EH (cell line): Measurements from ENCODE around the gene SH3RF3.

ENCODE experiments used
- DNase-seq: peaks from one replicate; pipeline ENCODE4 v3.0.0-alpha.2; 2015; ENCODE audit warnings: low read depth

SH3RF3 gene

GRCh38 chr2:109184368-109184767 lies 55.4 kb downstream of the SH3RF3 start:
- no peak for DNase-seq

- DNase-seq: peak; percentile 93
These were observed 56.3 kb downstream of the SH3RF3 start for GRCh38 chr2:109185338-109185737.

DNA sequence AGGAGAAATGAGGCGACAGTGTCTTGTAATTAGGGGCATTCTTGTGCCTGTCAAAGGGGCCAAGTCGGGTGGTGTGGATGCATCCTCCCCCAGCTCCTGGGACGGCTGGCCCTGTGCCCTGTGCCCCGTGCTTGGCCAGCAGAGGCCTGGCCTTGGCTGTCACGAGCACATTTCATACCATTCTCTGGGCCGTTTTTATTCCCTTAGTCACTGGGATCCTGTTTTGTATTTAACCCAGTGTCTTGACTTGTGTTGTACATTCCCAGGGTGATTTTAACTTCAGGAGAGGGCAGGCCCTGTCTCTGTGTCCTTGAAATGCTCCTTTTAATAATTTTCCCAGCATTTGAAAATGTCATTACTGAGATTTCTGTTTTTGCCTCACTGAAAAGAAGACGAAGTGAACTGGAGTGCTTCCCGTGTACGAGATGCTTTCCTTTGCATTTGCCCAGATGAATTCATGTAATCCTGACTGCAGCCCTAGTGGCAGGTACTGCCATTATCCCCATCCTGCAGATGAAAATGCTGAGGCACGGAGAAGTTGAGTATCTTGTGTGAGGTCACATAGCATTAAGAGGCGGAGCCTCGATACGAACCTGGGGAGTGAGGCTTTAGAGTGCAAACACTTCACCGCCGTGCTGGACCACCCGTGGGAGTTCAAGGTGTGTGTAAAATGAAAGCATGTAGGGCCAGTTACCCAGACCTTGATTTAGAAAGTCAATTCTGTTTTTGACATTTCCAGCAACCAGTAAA lies 57.0 kb downstream of the SH3RF3 start:
- peak; percentile 94 for DNase-seq

DNA sequence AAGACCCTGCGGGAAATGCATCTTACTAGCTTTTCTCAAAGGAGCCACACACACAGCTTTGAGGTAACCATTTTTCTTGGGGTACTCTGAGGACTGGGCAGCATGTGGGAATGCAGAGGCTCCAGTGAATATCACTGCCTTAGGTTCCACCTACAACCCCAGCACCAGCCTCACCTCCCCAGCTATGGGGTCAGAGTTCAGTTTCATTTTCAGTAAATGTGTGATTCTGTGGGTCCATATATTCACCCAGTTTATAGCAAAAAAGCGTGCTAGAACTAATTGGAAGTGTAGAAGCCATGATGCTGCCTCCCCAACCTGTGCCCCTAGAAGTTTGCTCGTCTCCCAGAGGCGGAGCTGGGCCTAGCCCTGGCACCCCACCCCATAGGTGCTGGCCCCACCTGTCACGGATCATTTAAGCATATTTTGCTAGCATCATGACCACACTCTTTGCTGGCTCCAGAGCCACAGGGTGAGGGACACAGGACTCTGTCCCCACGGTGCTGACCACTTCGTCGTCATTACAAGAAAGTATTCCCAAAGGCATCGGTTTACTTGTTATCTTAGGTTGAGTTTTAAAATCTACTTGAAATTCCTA lies 57.7 kb downstream of the SH3RF3 start:
- no peak for DNase-seq

DNA sequence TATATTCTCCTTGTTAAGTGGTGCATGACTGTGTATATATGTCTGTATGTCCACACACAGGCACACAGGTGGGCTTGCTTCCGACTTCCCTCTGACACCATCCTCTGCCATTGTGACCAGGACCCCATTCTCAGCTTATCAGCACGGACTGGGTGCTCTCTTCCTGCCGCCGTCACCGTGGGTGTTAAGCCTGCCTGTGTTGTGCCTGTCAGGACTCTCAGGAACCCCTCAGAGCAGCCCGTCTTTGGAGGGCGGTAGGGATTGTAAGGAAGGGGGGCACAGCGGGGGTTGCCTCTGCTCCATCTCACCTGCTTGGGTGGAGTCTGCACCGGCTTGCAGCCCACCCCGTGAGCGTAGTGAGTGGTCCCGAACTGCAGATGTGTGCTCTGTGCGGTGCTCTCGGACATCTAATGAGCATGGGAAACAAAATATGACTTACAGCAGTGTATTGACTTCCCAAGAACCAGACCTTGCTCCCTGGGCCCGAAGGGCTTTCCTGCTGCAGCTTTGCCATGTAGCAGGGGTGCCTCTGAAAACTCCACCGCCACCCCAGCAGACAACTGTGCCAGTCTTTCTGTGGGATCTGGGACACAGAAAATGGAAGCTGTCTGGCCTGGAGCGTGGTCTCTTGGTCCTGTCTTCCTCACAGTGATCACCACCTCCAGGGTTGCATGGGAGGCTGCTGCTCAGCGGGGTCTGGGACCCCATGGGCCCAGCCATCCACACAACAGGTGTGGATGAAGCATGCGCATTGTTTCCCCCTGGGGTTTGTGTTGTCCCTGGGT lies 58.9 kb downstream of the SH3RF3 start:
- DNase-seq: no peak

DNA sequence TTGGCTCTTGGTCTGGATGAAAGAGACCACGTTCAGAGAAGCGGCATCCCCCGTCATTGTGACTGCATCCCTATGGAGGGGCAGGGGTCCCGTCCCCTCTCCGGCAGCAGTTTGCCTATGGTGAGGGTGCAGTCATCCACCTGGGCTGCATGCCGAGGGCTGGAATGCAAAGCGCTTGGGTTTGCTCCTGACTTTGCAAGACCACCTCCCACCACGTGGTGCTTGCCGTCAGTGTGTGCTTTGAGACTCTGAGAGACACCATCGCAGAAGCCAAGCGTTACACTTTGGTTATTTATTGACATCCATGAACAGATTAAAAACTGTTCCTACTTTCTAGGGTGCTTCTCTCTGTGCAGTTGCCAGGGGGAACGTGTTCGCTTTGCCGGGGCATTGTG lies 59.5 kb downstream of the SH3RF3 start:
- no peak for DNase-seq

DNA sequence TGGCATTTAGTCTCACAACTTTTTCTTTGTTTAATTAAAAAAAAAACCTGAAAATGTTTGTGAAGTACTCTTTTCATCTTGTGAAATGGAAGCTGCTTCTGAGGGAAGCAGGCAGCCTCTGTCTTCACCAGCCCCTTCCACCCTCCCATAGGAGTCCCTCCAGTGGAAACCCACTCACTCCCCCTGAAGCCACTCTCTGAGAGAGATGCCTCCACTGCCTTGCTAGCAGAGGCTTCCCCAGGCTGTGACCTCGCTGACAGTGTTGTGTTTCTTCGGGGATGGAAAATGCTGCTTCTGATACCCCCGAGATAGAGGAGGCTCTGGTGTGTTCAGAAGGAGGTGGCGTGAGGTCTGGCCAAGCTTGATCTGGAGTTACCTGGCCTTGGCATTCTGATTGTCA lies 59.9 kb downstream of the SH3RF3 start:
- DNase-seq: no peak

DNA sequence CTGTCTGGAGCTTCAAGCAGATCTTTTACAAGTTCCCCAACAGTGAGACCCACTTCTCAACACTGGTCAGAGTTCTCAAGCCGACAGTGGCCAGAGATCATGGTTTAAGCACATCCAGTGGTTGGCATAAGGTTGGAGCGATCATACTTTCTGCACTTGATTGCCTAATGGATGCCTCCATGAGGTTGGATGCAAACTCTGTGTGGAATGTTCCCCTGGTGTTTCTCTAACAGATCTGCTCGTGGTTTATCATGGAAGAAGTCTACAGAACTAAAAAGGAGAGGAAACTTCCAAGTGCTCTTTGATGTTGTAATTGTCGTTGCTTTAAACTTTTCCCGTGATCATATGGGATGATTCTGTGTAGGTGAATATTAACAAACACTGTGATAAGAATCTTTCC lies 60.7 kb downstream of the SH3RF3 start:
- no peak for DNase-seq

GRCh38 chr2:109193807-109194619 lies 65.0 kb downstream of the SH3RF3 start:
- no peak for DNase-seq

DNA sequence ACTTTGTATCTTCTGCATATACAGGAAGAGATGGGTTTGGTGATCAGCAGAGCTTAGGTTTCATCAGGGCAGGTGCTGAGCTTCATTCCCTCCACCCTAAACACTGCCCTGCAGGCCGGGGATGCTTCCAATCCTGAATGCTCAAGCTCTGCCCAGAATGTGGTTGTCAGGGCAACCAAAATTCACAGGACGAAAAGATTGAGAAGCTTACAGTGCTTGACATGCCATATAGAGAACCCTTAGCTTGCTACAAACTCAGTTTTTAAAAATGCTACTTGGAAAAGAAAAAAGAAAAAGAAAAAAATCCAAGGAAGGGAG lies 65.6 kb downstream of the SH3RF3 start:
- DNase-seq: no peak

- no peak for DNase-seq
These were observed 66.4 kb downstream of the SH3RF3 start for GRCh38 chr2:109195193-109196045.

DNA sequence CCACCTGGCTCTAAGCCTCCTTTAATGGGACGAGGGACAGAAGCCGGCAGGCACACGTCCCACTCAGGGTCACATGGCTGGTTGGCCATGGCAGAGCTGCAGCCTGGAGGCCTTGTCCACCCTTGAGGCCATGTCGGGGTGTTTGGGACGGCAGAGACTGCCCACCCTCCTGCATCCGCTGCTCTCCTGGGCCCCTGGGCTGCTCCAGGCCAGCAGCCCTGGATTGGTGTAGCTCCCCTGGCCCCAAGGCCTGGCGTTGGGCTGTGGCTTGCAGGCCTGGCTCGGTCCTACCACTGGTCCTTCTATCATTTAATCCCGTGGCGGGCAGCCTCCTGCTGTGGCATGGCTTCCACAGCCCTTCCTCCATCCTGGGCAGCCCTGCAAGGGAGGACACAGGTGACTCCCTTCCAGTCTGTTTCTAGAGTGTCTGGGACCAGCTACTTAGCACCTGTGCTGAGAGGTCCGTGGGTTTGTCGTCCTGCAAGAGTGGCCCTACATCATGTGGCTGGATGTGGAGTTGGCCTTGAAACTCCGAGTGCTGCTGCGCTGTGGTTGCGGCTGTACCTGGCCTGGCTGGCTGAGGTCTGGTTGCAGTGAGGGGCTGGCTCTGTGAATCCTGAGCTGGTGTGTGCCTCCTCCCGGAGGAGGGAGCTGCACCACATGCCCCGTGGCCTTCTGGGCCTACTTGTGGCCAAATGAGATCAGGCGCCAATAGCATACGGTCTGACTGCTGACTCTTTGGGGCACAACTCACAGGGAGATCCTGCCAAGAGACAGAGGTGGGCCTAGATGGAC lies 67.3 kb downstream of the SH3RF3 start:
- no peak for DNase-seq

- no peak for DNase-seq
These were observed 68.8 kb downstream of the SH3RF3 start for GRCh38 chr2:109197491-109198418.

DNA sequence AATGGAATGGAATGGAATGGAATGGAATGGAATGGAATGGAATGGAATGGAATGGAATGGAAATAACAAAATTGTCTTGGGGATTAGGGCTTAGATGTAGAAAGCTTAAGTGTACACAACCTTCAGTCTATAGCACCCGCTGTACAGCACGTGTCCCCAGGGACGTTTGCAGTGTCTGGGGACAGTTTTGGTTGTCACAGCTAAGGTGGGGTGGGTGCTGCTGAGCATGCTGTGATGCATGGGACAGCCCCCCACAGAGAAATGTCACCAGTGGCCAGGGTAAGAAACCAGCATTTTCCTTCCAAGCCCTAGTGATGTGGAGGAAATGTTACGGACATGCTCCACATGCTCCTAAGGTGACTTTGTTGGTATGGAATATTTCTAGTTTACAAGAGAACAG lies 70.8 kb downstream of the SH3RF3 start:
- no peak for DNase-seq

- DNase-seq: no peak
These were observed 71.8 kb downstream of the SH3RF3 start for GRCh38 chr2:109200616-109201464.

GRCh38 chr2:109201465-109202327 lies 72.7 kb downstream of the SH3RF3 start:
- DNase-seq: no peak

GRCh38 chr2:109202486-109202885 lies 73.5 kb downstream of the SH3RF3 start:
- no peak for DNase-seq
